PC-9 (cell line): ENCODE data around the gene PPIL4. TPM values are rescaled to one million over a fixed set of nuclear protein-coding genes. Genes with fewer than 3 reads are reported as not detected.

Experiments used
- BruUV-seq: library from RNA; stranded (reverse); fragments of 400-500 nt; replicated peaks from 2 replicates; lab custom pipeline; 2021; lab: Mats Ljungman, UMichigan
- CTCF ChIA-PET: fragments of 300-600 bp; sonication (Branson Sonifier 250); formaldehyde crosslinking; loops from one replicate; lab custom pipeline; 2022; ENCODE audit warnings: antibody characterized with exemption; lab: Charles Lee
- POLR2A ChIA-PET: fragments of 300-600 bp; sonication (Branson Sonifier 250); formaldehyde crosslinking; loops from one replicate; lab custom pipeline; 2022; ENCODE audit warnings: antibody characterized with exemption; ENCODE audit not compliant: unreplicated experiment; lab: Charles Lee
- DNase-seq, 2 experiments: peaks; one replicate each; pipeline versions ENCODE4 v3.0.0 to v3.0.0-alpha.2; 2015 to 2022; ENCODE audit warnings: mixed read lengths in 1 of 2
- H2AFZ ChIP-seq: fragments of 200-600 bp; sonication (generic); 2 replicates; pipeline ENCODE4 v1.8.1; 2017; ENCODE audit warnings: antibody characterized with exemption
- H3F3A ChIP-seq: fragments of 200-600 bp; sonication (generic); 2 replicates; pipeline ENCODE4 v1.8.1; 2017; ENCODE audit warnings: antibody characterized with exemption, mild to moderate bottlenecking, low read depth; ENCODE audit not compliant: insufficient read depth
- H3K27ac ChIP-seq: fragments of 200-600 bp; sonication (generic); 2 replicates; pipeline ENCODE4 v1.6.1; 2016; ENCODE audit warnings: mixed run types
- H3K27me3 ChIP-seq: fragments of 200-600 bp; sonication (generic); 2 replicates; pipeline ENCODE4 v1.6.1; 2016; ENCODE audit warnings: low read depth, mixed run types; ENCODE audit not compliant: insufficient read depth
- H3K36me3 ChIP-seq: fragments of 200-600 bp; sonication (generic); 2 replicates; pipeline ENCODE4 v1.6.1; 2016; ENCODE audit warnings: low read depth, mixed run types
- H3K4me1 ChIP-seq: fragments of 200-600 bp; sonication (generic); replicated peaks from 2 replicates; pipeline ENCODE4 v1.6.1; 2016; ENCODE audit warnings: mixed run types; ENCODE audit not compliant: insufficient read depth
- H3K4me2 ChIP-seq: fragments of 200-600 bp; sonication (generic); 2 replicates; pipeline ENCODE4 v1.6.1; 2017; ENCODE audit warnings: mixed run types
- H3K4me3 ChIP-seq: fragments of 200-600 bp; sonication (generic); 2 replicates; pipeline ENCODE4 v1.6.1; 2016; ENCODE audit warnings: mixed run types
- H3K79me2 ChIP-seq: fragments of 200-600 bp; sonication (generic); 2 replicates; pipeline ENCODE4 v1.6.1; 2017; ENCODE audit warnings: low read depth, mixed run types
- H3K9me2 ChIP-seq: fragments of 200-600 bp; sonication (generic); 2 replicates; pipeline ENCODE4 v1.8.1; 2017; ENCODE audit warnings: mild to moderate bottlenecking; ENCODE audit not compliant: insufficient read depth
- H3K9me3 ChIP-seq: fragments of 200-600 bp; sonication (generic); 2 replicates; pipeline ENCODE4 v1.8.1; 2016; ENCODE audit warnings: low read depth; ENCODE audit not compliant: insufficient read depth
- H4K20me1 ChIP-seq: fragments of 200-600 bp; sonication (generic); 2 replicates; pipeline ENCODE4 v1.8.1; 2017; ENCODE audit not compliant: insufficient read depth
- EZH2 ChIP-seq: fragments of 200-600 bp; sonication (generic); IDR thresholded peaks from 2 replicates; pipeline ENCODE4 v1.8.0; 2017; ENCODE audit warnings: antibody characterized with exemption, low read depth
- intact Hi-C: fragments of 100-400 bp; cut with micrococcal nuclease; formaldehyde crosslinking; loops from one replicate; pipeline ENCODE4 v1.10.0; 2022; ENCODE audit not compliant: unreplicated experiment
- total RNA-seq: library from RNA; stranded (reverse); gene quantifications from 2 replicates; pipeline ENCODE4 v1.2.3, GENCODE V29; 2021
- TF ChIP-seq, protein P1 (sequence below): fragments of 200-600 bp; sonication (generic); conservative IDR thresholded peaks from 2 replicates; pipeline ENCODE4 v1.6.1; 2017; ENCODE audit warnings: mixed run types, antibody characterized with exemption, mild to moderate bottlenecking, moderate library complexity

Gene PPIL4
- total RNA-seq, 1 experiment from 2014 or later, result 13.5 TPM

DNA sequence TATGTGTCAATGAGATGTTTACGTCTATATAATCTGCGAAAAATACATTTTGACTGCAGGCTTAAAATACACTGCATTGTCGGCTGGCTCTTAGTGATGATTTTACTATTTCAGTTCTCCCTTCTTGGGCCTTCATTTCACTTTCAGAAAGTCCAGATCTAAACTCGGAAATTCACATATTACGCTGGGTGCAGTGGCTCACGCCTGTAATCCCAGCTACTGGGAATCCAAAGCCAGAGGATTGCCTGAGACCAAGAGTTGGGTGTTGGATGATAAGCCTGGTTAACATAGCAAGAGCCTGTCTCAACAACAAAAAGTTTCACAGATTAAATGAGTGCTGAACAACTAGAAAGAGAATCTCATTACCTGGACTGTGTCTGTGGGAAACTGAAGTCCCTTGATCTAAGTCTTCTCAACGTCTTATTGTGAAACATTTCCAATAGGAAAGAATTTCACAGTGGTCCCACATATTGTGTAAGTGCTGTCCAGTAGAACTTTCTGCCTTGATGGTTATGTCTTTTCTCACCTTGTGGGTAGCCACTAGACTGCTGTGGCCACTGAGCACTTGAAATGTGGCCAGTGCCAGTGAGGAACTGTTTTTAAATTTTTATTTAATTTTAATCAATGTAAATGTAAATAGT lies 22.2 kb upstream of the PPIL4 start:
- H3K4me3 ChIP-seq, result no peak overlapping the region
- no peak for DNase-seq
- H3K9me2 ChIP-seq, result no peaks in the 10 kb centered on the region
- no peaks in the 10 kb centered on the region; the same call in 1 of the 2 replicates for H4K20me1 ChIP-seq
- intact Hi-C loops, result loop anchor here (5.0 to 10.0 kb wide), 3 partner anchors 79 to 354 kb away; partner anchors contain the start of genes KATNA1, LRP11 and RAET1G
- peaks cover 24% of the 10 kb centered on the region for H3K4me1 ChIP-seq
- H3K9me3 ChIP-seq, result no peaks in the 10 kb centered on the region
- H3K79me2 ChIP-seq, result peaks cover 39% of the 10 kb centered on the region
- CTCF ChIA-PET, result no interaction called here
- H3K27me3 ChIP-seq, result no peaks in the 10 kb centered on the region
- H3F3A ChIP-seq, result peaks cover 34% of the 10 kb centered on the region
- H3K36me3 ChIP-seq, result no peaks in the 10 kb centered on the region
- BruUV-seq, result no TSS peak
- peak overlapping the region; percentile 87; the same call in 1 of the 2 replicates for H3K4me2 ChIP-seq
- POLR2A ChIA-PET, result no interaction called here
- H2AFZ ChIP-seq, result no peak overlapping the region
- H3K27ac ChIP-seq, result no peak overlapping the region
- TF ChIP-seq, protein P1, sequence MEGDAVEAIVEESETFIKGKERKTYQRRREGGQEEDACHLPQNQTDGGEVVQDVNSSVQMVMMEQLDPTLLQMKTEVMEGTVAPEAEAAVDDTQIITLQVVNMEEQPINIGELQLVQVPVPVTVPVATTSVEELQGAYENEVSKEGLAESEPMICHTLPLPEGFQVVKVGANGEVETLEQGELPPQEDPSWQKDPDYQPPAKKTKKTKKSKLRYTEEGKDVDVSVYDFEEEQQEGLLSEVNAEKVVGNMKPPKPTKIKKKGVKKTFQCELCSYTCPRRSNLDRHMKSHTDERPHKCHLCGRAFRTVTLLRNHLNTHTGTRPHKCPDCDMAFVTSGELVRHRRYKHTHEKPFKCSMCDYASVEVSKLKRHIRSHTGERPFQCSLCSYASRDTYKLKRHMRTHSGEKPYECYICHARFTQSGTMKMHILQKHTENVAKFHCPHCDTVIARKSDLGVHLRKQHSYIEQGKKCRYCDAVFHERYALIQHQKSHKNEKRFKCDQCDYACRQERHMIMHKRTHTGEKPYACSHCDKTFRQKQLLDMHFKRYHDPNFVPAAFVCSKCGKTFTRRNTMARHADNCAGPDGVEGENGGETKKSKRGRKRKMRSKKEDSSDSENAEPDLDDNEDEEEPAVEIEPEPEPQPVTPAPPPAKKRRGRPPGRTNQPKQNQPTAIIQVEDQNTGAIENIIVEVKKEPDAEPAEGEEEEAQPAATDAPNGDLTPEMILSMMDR, result no peak
- TF ChIP-seq EZH2, result no peak

DNA sequence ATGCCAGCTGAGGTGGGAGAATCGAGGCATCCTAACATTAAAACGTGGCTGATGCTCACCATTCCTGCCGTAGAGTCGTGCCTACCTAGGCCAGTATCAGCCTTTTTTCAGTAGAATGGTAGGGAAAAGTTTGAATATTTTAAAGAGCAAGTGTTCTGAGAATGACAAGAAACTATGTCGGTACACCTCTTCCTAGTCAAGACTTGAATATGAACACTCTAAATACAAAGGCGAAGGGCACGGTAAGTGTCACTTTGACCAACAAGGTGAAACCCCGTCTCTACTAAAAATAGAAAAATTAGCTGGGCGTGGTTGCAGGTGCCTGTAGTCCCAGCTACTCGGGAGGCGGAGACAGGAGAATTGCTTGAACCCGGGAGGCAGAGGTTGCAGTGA lies 21.3 kb upstream of the PPIL4 start:
- H3K79me2 ChIP-seq, result peaks cover 39% of the 10 kb centered on the region
- no peaks in the 10 kb centered on the region for H3K27me3 ChIP-seq
- CTCF ChIA-PET, result no interaction called here
- peak overlapping the region; percentile 98 for H2AFZ ChIP-seq
- no peaks in the 10 kb centered on the region for H3K9me3 ChIP-seq
- no peaks in the 10 kb centered on the region for H3K36me3 ChIP-seq
- DNase-seq, result no peak
- no peaks in the 10 kb centered on the region for H3K9me2 ChIP-seq
- H3K4me3 ChIP-seq, result peak overlapping the region; percentile 89
- TF ChIP-seq EZH2, result no peak
- TF ChIP-seq, protein P1, result no peak
- peaks cover 40% of the 10 kb centered on the region for H3F3A ChIP-seq
- H4K20me1 ChIP-seq, result no peaks in the 10 kb centered on the region; the same call in 1 of the 2 replicates
- H3K4me2 ChIP-seq, result peak overlapping the region; percentile 87
- H3K4me1 ChIP-seq, result peaks cover 30% of the 10 kb centered on the region
- intact Hi-C loops, result loop anchor here (5.0 to 10.0 kb wide), 3 partner anchors 80 to 355 kb away; partner anchors contain the start of genes KATNA1, LRP11 and RAET1G
- POLR2A ChIA-PET, result no interaction called here
- BruUV-seq, result TSS peak; percentile 48
- 0 out of 2 replicates have a peak overlapping the region, but pooled peaks have one; percentile 62 for H3K27ac ChIP-seq

DNA sequence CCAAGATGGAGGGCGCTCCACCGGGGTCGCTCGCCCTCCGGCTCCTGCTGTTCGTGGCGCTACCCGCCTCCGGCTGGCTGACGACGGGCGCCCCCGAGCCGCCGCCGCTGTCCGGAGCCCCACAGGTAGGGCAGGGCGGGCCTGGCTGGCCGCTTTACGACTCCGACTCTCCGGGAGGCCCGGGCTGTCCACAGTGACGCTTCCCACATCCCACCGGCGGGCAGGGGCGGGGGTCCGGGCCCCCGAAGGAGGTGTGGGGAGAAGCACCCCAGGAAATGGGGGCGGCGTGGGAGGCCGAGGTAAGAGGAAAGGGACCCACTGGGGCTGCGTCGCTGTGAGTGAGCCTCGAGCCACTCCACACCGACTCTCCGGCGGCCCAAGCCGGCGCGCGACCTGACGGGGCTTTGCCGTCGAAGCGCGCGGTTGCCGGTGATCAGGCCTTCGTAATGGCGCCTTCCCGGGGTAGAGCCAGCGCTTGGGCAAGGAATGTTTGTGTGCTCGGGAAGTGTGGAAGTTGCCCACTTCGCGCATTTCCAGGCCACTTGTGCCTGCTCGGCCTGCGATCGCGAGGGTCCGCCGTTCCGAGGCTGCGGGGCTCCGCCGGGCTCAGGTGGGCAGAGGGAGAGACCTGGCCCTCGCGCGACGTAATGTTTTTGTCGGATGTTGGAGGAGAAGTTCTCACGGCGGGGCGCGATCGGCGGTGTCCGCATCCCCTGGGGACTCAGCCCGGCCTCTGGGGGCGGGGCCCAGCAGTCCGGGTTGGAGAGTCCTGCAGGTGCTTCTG lies 20.8 kb upstream of the PPIL4 start:
- ChIA-PET CTCF (no interaction called here), POLR2A (interaction anchor here (0.6 to 0.7 kb wide), 2 partner anchors 94 to 279 kb away, joined by 4 to 8 read pairs; no protein-coding TSS in a partner anchor)
- Histone ChIP-seq H3K79me2 (peaks cover 39% of the 10 kb centered on the region), H3K4me3 (peak overlapping the region; percentile 89), H3K9me3 (no peaks in the 10 kb centered on the region), H3K27me3 (no peaks in the 10 kb centered on the region), H3K4me2 (peak overlapping the region; percentile 87), H3K36me3 (no peaks in the 10 kb centered on the region), H2AFZ (peak overlapping the region; percentile 98), H4K20me1 (no peaks in the 10 kb centered on the region; the same call in 1 of the 2 replicates), H3F3A (peaks cover 40% of the 10 kb centered on the region), H3K4me1 (peaks cover 30% of the 10 kb centered on the region), H3K27ac (peak overlapping the region; percentile 62), H3K9me2 (no peaks in the 10 kb centered on the region)
- DNase-seq, result peak; percentile 31 to 52
- BruUV-seq, result TSS peak; percentile 14
- intact Hi-C loops, result loop anchor here (5.0 to 10.0 kb wide), 3 partner anchors 81 to 356 kb away; partner anchors contain the start of genes KATNA1, LRP11 and RAET1G
- TF ChIP-seq EZH2, result no peak
- TF ChIP-seq, protein P1, result no peak
